GM12875 (cell line): Measurements from ENCODE around the gene COX15.
"Not testable (repeated sequence)": the region's sequence is repeated elsewhere in the genome, so short reads cannot be mapped to it uniquely, and the experiment has no call there.

Source experiments
- H3K4me3 ChIP-seq: one replicate; pipeline ENCODE4 v1.5.1; 2011; ENCODE audit warnings: low read depth, low read length, control low read depth
- TF ChIP-seq, protein P1 (sequence below): IDR thresholded peaks from 2 replicates; pipeline ENCODE4 v1.5.1; 2011; ENCODE audit warnings: low read depth, mild to moderate bottlenecking, control low read depth, inconsistent platforms, low read length, moderate library complexity, borderline replicate concordance; ENCODE audit not compliant: insufficient read depth

The COX15 gene

GRCh38 chr10:99756159-99756558, 24.2 kb upstream of the COX15 start:
- H3K4me3 ChIP-seq = no peak overlapping the region
- TF ChIP-seq, protein P1, sequence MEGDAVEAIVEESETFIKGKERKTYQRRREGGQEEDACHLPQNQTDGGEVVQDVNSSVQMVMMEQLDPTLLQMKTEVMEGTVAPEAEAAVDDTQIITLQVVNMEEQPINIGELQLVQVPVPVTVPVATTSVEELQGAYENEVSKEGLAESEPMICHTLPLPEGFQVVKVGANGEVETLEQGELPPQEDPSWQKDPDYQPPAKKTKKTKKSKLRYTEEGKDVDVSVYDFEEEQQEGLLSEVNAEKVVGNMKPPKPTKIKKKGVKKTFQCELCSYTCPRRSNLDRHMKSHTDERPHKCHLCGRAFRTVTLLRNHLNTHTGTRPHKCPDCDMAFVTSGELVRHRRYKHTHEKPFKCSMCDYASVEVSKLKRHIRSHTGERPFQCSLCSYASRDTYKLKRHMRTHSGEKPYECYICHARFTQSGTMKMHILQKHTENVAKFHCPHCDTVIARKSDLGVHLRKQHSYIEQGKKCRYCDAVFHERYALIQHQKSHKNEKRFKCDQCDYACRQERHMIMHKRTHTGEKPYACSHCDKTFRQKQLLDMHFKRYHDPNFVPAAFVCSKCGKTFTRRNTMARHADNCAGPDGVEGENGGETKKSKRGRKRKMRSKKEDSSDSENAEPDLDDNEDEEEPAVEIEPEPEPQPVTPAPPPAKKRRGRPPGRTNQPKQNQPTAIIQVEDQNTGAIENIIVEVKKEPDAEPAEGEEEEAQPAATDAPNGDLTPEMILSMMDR = no peak

DNA sequence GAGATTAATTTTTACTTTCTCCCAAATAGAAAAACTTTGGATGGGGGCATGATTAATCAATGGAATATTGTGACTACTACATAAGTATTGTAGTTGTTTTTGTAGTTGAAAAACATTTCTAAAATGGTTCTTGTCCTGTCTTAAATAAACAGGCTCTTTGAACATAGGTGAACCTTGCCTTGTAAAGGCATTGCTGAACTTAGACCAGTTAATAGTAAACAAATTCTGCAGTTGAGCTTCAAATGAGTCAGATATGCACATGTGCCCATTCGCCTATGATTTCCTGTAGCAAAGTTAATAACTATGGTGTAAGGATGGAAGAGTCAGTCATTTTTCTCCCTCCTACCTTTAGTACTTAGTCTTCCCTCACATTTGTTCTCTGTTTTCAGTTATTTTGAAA, 22.7 kb upstream of the COX15 start:
- TF ChIP-seq, protein P1 = no peak

DNA sequence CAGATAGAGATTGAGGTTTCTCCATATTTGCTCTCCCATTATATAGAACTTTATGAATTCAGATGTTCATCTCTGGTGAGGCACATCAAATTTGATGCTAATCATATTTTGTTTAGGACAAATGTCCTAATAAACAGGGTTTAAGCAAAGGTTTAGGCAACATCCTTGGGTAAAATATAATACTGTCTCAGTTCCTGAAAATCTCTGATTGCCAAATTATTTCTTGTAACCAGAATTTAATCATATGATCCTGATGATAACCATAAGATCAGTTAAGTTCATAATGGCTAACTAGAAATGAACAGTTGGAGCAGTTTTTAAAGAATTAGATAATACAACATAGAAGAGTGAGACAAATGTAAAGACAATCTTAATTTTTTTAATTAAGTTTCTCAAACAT, 18.7 kb upstream of the COX15 start:
- no peak overlapping the region for H3K4me3 ChIP-seq
- TF ChIP-seq, protein P1 = no peak

More for the DNA sequence above, 22.7 kb upstream of the COX15 start:
- no peak overlapping the region for H3K4me3 ChIP-seq

DNA sequence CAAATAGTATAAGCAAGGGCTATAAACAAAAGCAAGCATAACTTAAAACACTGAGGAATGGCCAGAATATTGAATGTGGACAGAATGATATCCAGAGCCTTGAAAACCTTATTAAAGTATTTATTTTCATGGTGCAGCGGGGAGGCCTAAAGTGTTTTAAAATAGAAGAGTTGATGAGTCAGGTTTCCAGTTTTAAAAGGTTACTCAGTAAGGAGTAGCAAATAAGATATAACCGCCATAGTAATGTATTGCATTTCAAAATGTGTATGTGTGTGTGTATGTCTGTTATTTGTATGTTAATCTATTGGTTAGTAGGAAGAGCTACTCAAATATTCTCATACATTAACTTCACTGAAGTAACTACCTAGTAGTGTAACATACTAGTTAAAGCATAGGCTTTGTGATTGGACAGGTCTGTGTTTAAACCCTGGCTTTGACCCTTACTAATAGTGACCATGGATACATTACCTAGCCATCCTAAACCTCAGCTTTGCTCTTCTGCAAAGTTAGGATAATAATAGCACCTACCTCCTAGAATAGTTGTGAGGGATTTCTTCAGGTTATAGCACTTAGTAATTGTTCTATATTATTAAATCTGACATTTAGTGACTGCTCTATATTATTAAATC, 17.0 kb upstream of the COX15 start:
- TF ChIP-seq, protein P1 = no peak
- no peak overlapping the region for H3K4me3 ChIP-seq

GRCh38 chr10:99746166-99746565, 14.2 kb upstream of the COX15 start:
- H3K4me3 ChIP-seq = not testable (repeated sequence)

GRCh38 chr10:99743841-99744240, 11.9 kb upstream of the COX15 start:
- TF ChIP-seq, protein P1 = no peak
- no peak overlapping the region for H3K4me3 ChIP-seq

DNA sequence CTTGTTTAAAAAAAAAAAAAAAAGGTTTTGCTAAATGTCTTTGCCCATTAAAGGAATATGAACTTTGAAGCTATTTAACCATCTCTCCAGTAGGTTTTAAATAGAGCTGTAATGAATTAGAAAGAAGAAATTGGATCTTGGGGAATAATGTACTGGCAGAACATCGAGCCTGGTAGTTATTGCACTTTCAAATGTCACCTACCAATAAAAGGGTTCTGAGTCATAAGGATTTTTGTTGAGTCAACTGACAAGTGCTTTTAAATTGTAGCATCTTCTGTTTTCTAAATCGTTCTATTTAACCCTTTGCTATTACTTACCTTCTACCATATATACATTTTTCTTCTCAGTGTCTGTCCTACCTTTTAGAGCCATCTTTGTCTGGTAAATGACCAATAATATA, 10.8 kb upstream of the COX15 start:
- H3K4me3 ChIP-seq = no peak overlapping the region

More for the DNA sequence above, 10.8 kb upstream of the COX15 start:
- TF ChIP-seq, protein P1 = no peak
